B cell (primary cell): Measurements from ENCODE around the gene ESRRB. TPM values are rescaled to one million over a fixed set of nuclear protein-coding genes. Genes with fewer than 3 reads are reported as not detected.

Source experiments
- ATAC-seq: fragments of 200-7000 bp; cut with Tn5 transposase; one replicate; pipeline ENCODE4 v1.10.0; 2021; ENCODE audit warnings: low read depth, mild to moderate bottlenecking, moderate number of reproducible peaks, moderate library complexity
- CTCF ChIA-PET: fragments of 350-600 bp; sonication (Branson Sonifier 250); formaldehyde crosslinking; loops from one replicate; lab custom pipeline; 2021; ENCODE audit warnings: antibody characterized with exemption, inconsistent platforms; lab: Charles Lee
- POLR2A ChIA-PET: fragments of 350-600 bp; sonication (Branson Sonifier 250); formaldehyde crosslinking; loops from one replicate; lab custom pipeline; 2021; ENCODE audit warnings: antibody characterized with exemption; lab: Charles Lee
- DNase-seq: peaks from one replicate; pipeline ENCODE4 v3.0.0; 2013
- H2AFZ ChIP-seq: 2 replicates; pipeline ENCODE4 v1.6.1; 2012; ENCODE audit warnings: mild to moderate bottlenecking, low read depth, low read length; ENCODE audit not compliant: insufficient read depth, poor library complexity, severe bottlenecking
- H3K27ac ChIP-seq, 2 donors: 1 replicate in 1 of 2; 2 replicates in 1 of 2; pipeline ENCODE4 v1.5.1; 2012 to 2013; ENCODE audit warnings: low read length in 2 of 2, mild to moderate bottlenecking in 2 of 2, moderate library complexity in 1 of 2
- H3K27me3 ChIP-seq, 4 experiments: fragments of 200-600 bp in 1 of 4; sonication (generic) in 1 of 4; replicated peaks in 1 of 4; 1 replicate in 2 of 4; 2 replicates in 2 of 4; pipeline versions ENCODE4 v1.6.1 to v1.7.0; 2013 to 2016; ENCODE audit warnings: low read length in 3 of 4, mild to moderate bottlenecking in 2 of 4, mixed read lengths in 1 of 4, moderate library complexity in 1 of 4; ENCODE audit not compliant: insufficient read depth in 4 of 4, control insufficient read depth in 3 of 4; ENCODE audit errors: control extremely low read depth in 1 of 4
- H3K36me3 ChIP-seq, 2 experiments: replicated peaks in 1 of 2; 1 replicate in 1 of 2; 2 replicates in 1 of 2; pipeline versions ENCODE4 v1.6.1 to v1.7.1; 2013; ENCODE audit warnings: low read length in 1 of 2; ENCODE audit not compliant: insufficient read depth in 2 of 2, control insufficient read depth in 1 of 2; ENCODE audit errors: control extremely low read depth in 1 of 2, extremely low read depth in 1 of 2
- H3K4me1 ChIP-seq, 2 donors: fragments of 200-600 bp in 1 of 2; sonication (generic) in 1 of 2; 1 replicate in 1 of 2; 2 replicates in 1 of 2; pipeline versions ENCODE4 v1.5.1 to v1.6.1; 2013 to 2017; ENCODE audit warnings: low read length in 2 of 2; ENCODE audit not compliant: control insufficient read depth in 2 of 2, insufficient read depth in 2 of 2
- H3K4me2 ChIP-seq: replicated peaks from 2 replicates; pipeline ENCODE3; 2012; ENCODE audit warnings: mild to moderate bottlenecking, low read depth, low read length; ENCODE audit not compliant: poor library complexity, severe bottlenecking
- H3K4me3 ChIP-seq, 5 experiments: fragments of 200-600 bp in 1 of 5; sonication (generic) in 1 of 5; 1 replicate in 3 of 5; 2 replicates in 2 of 5; pipeline versions ENCODE4 v1.5.1 to v1.7.0; 2011 to 2016; ENCODE audit warnings: low read length in 4 of 5, mild to moderate bottlenecking in 4 of 5, low read depth in 2 of 5, control low read depth in 1 of 5, moderate library complexity in 1 of 5; ENCODE audit not compliant: insufficient read depth in 1 of 5; ENCODE audit errors: control extremely low read depth in 1 of 5, extremely low read depth in 1 of 5
- H3K79me2 ChIP-seq: fragments of 200-600 bp; sonication (generic); one replicate; pipeline ENCODE4 v1.6.0; 2016; ENCODE audit warnings: low read length; ENCODE audit not compliant: control insufficient read depth, insufficient read depth
- H3K9ac ChIP-seq: fragments of 200-600 bp; sonication (generic); 2 replicates; pipeline ENCODE4 v1.6.1; 2017; ENCODE audit warnings: mild to moderate bottlenecking, low read length, moderate library complexity
- H3K9me3 ChIP-seq, 3 donors: one replicate each; pipeline versions ENCODE4 v1.6.1 to v1.7.1; 2013; ENCODE audit warnings: low read length in 2 of 3; ENCODE audit not compliant: control insufficient read depth in 2 of 3, insufficient read depth in 1 of 3; ENCODE audit errors: control extremely low read depth in 1 of 3
- H4K20me1 ChIP-seq: 2 replicates; pipeline ENCODE4 v1.6.0; 2012; ENCODE audit warnings: mild to moderate bottlenecking, low read length; ENCODE audit not compliant: insufficient read depth, control insufficient read depth, poor library complexity, severe bottlenecking
- H3K27ac Mint-ChIP-seq: one replicate; pipeline ENCODE4 v1.8.0; 2021; ENCODE audit warnings: mixed read lengths
- H3K27me3 Mint-ChIP-seq: one replicate; pipeline ENCODE4 v1.8.0; 2021; ENCODE audit warnings: mixed read lengths
- H3K4me1 Mint-ChIP-seq: one replicate; pipeline ENCODE4 v1.8.0; 2021; ENCODE audit warnings: mixed read lengths
- H3K4me3 Mint-ChIP-seq: one replicate; pipeline ENCODE4 v1.8.0; 2021; ENCODE audit warnings: mixed read lengths
- H3K9me3 Mint-ChIP-seq: one replicate; pipeline ENCODE4 v1.8.0; 2022; ENCODE audit warnings: mixed read lengths; ENCODE audit not compliant: insufficient read depth
- CTCF ChIP-seq: fragments of 200-600 bp; IDR thresholded peaks from one replicate; pipeline ENCODE4 v1.8.0; 2022; ENCODE audit warnings: antibody characterized with exemption, mild to moderate bottlenecking
- EZH2 ChIP-seq: IDR thresholded peaks from 2 replicates; pipeline ENCODE4 v1.6.1; 2012; ENCODE audit warnings: borderline replicate concordance, low read depth, mild to moderate bottlenecking, moderate library complexity, low read length; ENCODE audit not compliant: insufficient read depth, poor library complexity, severe bottlenecking
- WGBS: methylation state at CpG from one replicate; pipeline ENCODE4 v1.1.5; 2013; ENCODE audit warnings: missing lambda C conversion rate; ENCODE audit not compliant: insufficient coverage; 5-methylcytosine and 5-hydroxymethylcytosine counted together
- intact Hi-C: fragments of 100-400 bp; cut with micrococcal nuclease; formaldehyde crosslinking; loops from one replicate; pipeline ENCODE4 v1.10.0; 2022
- polyA plus RNA-seq: library from polyadenylated mRNA; depleted of rRNA; stranded (reverse); fragments of >200 nt; gene quantifications from 2 replicates; pipeline ENCODE4 v1.2.3, GENCODE V29; 2012
- total RNA-seq, 2 donors: library from RNA; stranded (reverse); fragments of 120-200 nt in 1 of 2; gene quantifications; 1 replicate in 1 of 2; 2 replicates in 1 of 2; pipeline versions ENCODE4 v1.2.3 to v1.2.4, GENCODE V29; 2013 to 2022

Gene ESRRB
- total and polyA plus RNA-seq, 2 donors (not counting 1 experiment from before 2014, with no cell fraction given), result 0.13 TPM; not detected in 1

- ChIA-PET POLR2A (no interaction called here), CTCF (no interaction called here)
- Mint-ChIP-seq H3K27me3 (peaks cover 51% of the 10 kb centered on the region), H3K9me3 (no peaks in the 10 kb centered on the region), H3K4me1 (no peaks in the 10 kb centered on the region), H3K4me3 (no peak overlapping the region), H3K27ac (no peak overlapping the region)
- Histone ChIP-seq H3K4me1 (no peaks in the 10 kb centered on the region), H3K9me3 (no peaks in the 10 kb centered on the region), H3K27me3 (peaks cover 0 to 6% (median 0%) of the 10 kb centered on the region in 4 experiments), H3K36me3 (no peaks in the 10 kb centered on the region), H2AFZ (no peak overlapping the region), H3K27ac (no peak overlapping the region), H4K20me1 (no peaks in the 10 kb centered on the region), H3K79me2 (no peaks in the 10 kb centered on the region), H3K4me2 (no peak overlapping the region), H3K9ac (no peak overlapping the region), H3K4me3 (no peak overlapping the region)
- no peak for DNase-seq
- TF ChIP-seq CTCF (no peak), EZH2 (no peak)
- ATAC-seq, result no peak
- intact Hi-C loops, result no loop called here
- WGBS, result 76% methylated on average over 3 of the region's 7 CpGs
Observed at GRCh38 chr14:76509311-76509710, 133.4 kb downstream of the ESRRB start.

- H3K27me3 Mint-ChIP-seq, result peaks cover 51% of the 10 kb centered on the region
- H3K4me2 ChIP-seq, result no peak overlapping the region
- no peaks in the 10 kb centered on the region for H3K79me2 ChIP-seq
- WGBS, result 69% methylated on average over 2 of the region's 3 CpGs
- no peaks in the 10 kb centered on the region for H3K9me3 Mint-ChIP-seq
- H3K4me3 ChIP-seq, result no peak overlapping the region
- no peaks in the 10 kb centered on the region for H3K4me1 Mint-ChIP-seq
- no peak overlapping the region for H3K27ac Mint-ChIP-seq
- ChIA-PET CTCF (no interaction called here), POLR2A (no interaction called here)
- no peak overlapping the region for H3K27ac ChIP-seq
- no peaks in the 10 kb centered on the region for H3K36me3 ChIP-seq
- no peaks in the 10 kb centered on the region for H4K20me1 ChIP-seq
- no peak overlapping the region for H3K9ac ChIP-seq
- DNase-seq (no peak), ATAC-seq (no peak)
- no peak overlapping the region for H2AFZ ChIP-seq
- no peaks in the 10 kb centered on the region for H3K4me1 ChIP-seq
- peaks cover 0 to 10% (median 0%) of the 10 kb centered on the region in 4 experiments for H3K27me3 ChIP-seq
- TF ChIP-seq CTCF (no peak), EZH2 (no peak)
- no peak overlapping the region for H3K4me3 Mint-ChIP-seq
- H3K9me3 ChIP-seq, result no peaks in the 10 kb centered on the region
- intact Hi-C loops, result no loop called here
Observed at GRCh38 chr14:76510181-76510580, 134.2 kb downstream of the ESRRB start.
